Smooth muscle cell (in vitro differentiated cells): ENCODE data around the gene SH3BP1. TPM values are rescaled to one million over a fixed set of nuclear protein-coding genes. Genes with fewer than 3 reads are reported as not detected.

ENCODE experiments used
- DNase-seq: peaks from one replicate; lab custom pipeline; 2025; ENCODE audit not compliant: unreplicated experiment; lab: John Stamatoyannopoulos, UW
- H2AFZ ChIP-seq: fragments of 200-600 bp; sonication (generic); 2 replicates; pipeline ENCODE4 v1.6.0; 2016; ENCODE audit warnings: antibody characterized with exemption, low read depth, mild to moderate bottlenecking
- H3F3A ChIP-seq: fragments of 200-600 bp; sonication (generic); 2 replicates; pipeline ENCODE4 v1.6.0; 2017; ENCODE audit warnings: antibody characterized with exemption, low read depth
- H3K27ac ChIP-seq: fragments of 200-600 bp; sonication (generic); 2 replicates; pipeline ENCODE4 v1.5.1; 2016; ENCODE audit warnings: low read depth, mild to moderate bottlenecking
- H3K27me3 ChIP-seq: fragments of 200-600 bp; sonication (generic); 2 replicates; pipeline ENCODE4 v1.6.1; 2016; ENCODE audit warnings: low read depth, mild to moderate bottlenecking
- H3K36me3 ChIP-seq: fragments of 200-600 bp; sonication (generic); 2 replicates; pipeline ENCODE4 v1.5.1; 2016; ENCODE audit warnings: low read depth
- H3K4me1 ChIP-seq: fragments of 200-600 bp; sonication (generic); 2 replicates; pipeline ENCODE4 v1.5.1; 2016; ENCODE audit warnings: low read depth
- H3K4me2 ChIP-seq: fragments of 200-600 bp; sonication (generic); 2 replicates; pipeline ENCODE4 v1.6.0; 2016; ENCODE audit warnings: mild to moderate bottlenecking
- H3K4me3 ChIP-seq: fragments of 200-600 bp; sonication (generic); 2 replicates; pipeline ENCODE4 v1.5.1; 2016; ENCODE audit warnings: mild to moderate bottlenecking
- H3K79me2 ChIP-seq: fragments of 200-600 bp; sonication (generic); 2 replicates; pipeline ENCODE4 v1.6.0; 2016; ENCODE audit warnings: low read depth, mild to moderate bottlenecking
- H3K9ac ChIP-seq: fragments of 200-600 bp; sonication (generic); 2 replicates; pipeline ENCODE4 v1.6.0; 2016; ENCODE audit warnings: low read depth
- H3K9me3 ChIP-seq: fragments of 200-600 bp; sonication (generic); replicated peaks from 2 replicates; pipeline ENCODE4 v1.5.1; 2016; ENCODE audit warnings: low read depth
- H4K20me1 ChIP-seq: fragments of 200-600 bp; sonication (generic); 2 replicates; pipeline ENCODE4 v1.6.0; 2016; ENCODE audit warnings: low read depth
- CTCF ChIP-seq: fragments of 200-600 bp; sonication (generic); IDR thresholded peaks from 2 replicates; pipeline ENCODE4 v1.5.1; 2017; ENCODE audit warnings: borderline replicate concordance, mild to moderate bottlenecking, antibody characterized with exemption; ENCODE audit not compliant: insufficient read depth, poor library complexity, severe bottlenecking
- WGBS: methylation state at CpG from one replicate; pipeline ENCODE4 v1.1.7; 2016; ENCODE audit warnings: low lambda C conversion rate; 5-methylcytosine and 5-hydroxymethylcytosine counted together
- polyA plus RNA-seq: library from polyadenylated mRNA; unstranded; fragments of >200 nt; fragmentation: Nextera tagmentation; extraction: Ambion mirVana; gene quantifications from 2 replicates; pipeline ENCODE4 v1.2.1, GENCODE V29; 2016
- total RNA-seq: library from RNA; depleted of rRNA; stranded (reverse); fragments of >200 nt; gene quantifications from 2 replicates; pipeline ENCODE4 v1.2.3, GENCODE V29; 2014

SH3BP1 gene
- total and polyA plus RNA-seq, 2 experiments from 2014 or later: 16.6 to 20.4 TPM

- peak; percentile 80 for DNase-seq
- Histone ChIP-seq H3K27me3 (no peaks in the 10 kb centered on the region), H3K9ac (peak overlapping the region; percentile 93), H2AFZ (no peak overlapping the region), H3K36me3 (no peaks in the 10 kb centered on the region), H4K20me1 (peaks cover 43% of the 10 kb centered on the region), H3K4me2 (peak overlapping the region; percentile 97), H3K4me3 (peak overlapping the region; percentile 74), H3K79me2 (peaks cover 23% of the 10 kb centered on the region), H3K9me3 (no peaks in the 10 kb centered on the region), H3K4me1 (peaks cover 3% of the 10 kb centered on the region), H3K27ac (peak overlapping the region; percentile 92), H3F3A (peaks cover 45% of the 10 kb centered on the region)
- WGBS: under 1% methylated on average over 17 of the region's 42 CpGs
- no peak for TF ChIP-seq CTCF
Observed at GRCh38 chr22:37676736-37677492, 37.4 kb downstream of the SH3BP1 start.

GRCh38 chr22:37677493-37677974 lies 38.1 kb downstream of the SH3BP1 start:
- H3K4me3 ChIP-seq: peak overlapping the region; percentile 74
- no peak for TF ChIP-seq CTCF
- H3K9me3 ChIP-seq: no peaks in the 10 kb centered on the region
- no peak overlapping the region for H2AFZ ChIP-seq
- H3K27me3 ChIP-seq: no peaks in the 10 kb centered on the region
- H3K27ac ChIP-seq: peak overlapping the region; percentile 92
- H3F3A ChIP-seq: peaks cover 45% of the 10 kb centered on the region
- H3K9ac ChIP-seq: peak overlapping the region; percentile 72
- H3K36me3 ChIP-seq: no peaks in the 10 kb centered on the region
- peak overlapping the region; percentile 97 for H3K4me2 ChIP-seq
- peaks cover 43% of the 10 kb centered on the region for H4K20me1 ChIP-seq
- peaks cover 23% of the 10 kb centered on the region for H3K79me2 ChIP-seq
- DNase-seq: no peak
- H3K4me1 ChIP-seq: peaks cover 3% of the 10 kb centered on the region
- 65% methylated on average over 15 of the region's 15 CpGs for WGBS

GRCh38 chr22:37678372-37678771 lies 38.9 kb downstream of the SH3BP1 start:
- Histone ChIP-seq H4K20me1 (peaks cover 43% of the 10 kb centered on the region), H3K27me3 (no peaks in the 10 kb centered on the region), H3K27ac (peak overlapping the region; percentile 92), H2AFZ (no peak overlapping the region), H3K4me3 (no peak overlapping the region), H3F3A (peaks cover 45% of the 10 kb centered on the region), H3K79me2 (peaks cover 23% of the 10 kb centered on the region), H3K36me3 (no peaks in the 10 kb centered on the region), H3K9ac (no peak overlapping the region), H3K4me2 (peak overlapping the region; percentile 97), H3K9me3 (no peaks in the 10 kb centered on the region), H3K4me1 (peaks cover 3% of the 10 kb centered on the region)
- DNase-seq: no peak
- no peak for TF ChIP-seq CTCF
- 84% methylated on average over 18 of the region's 18 CpGs for WGBS
